K562 (cell line): ENCODE measurements around the gene SMAD3.

ENCODE experiments used
- CBX3 ChIP-seq, 2 experiments: IDR thresholded peaks; 1 replicate in 1 of 2; 2 replicates in 1 of 2; pipeline ENCODE4 v1.6.1; 2012; ENCODE audit warnings: inconsistent platforms in 2 of 2, low read length in 2 of 2, borderline replicate concordance in 1 of 2, control low read depth in 1 of 2
- EZH2 ChIP-seq: IDR thresholded peaks from 2 replicates; pipeline ENCODE4 v1.6.1; 2012; ENCODE audit warnings: low read depth, mild to moderate bottlenecking, inconsistent platforms, low read length, borderline replicate concordance
- FOXJ3 ChIP-seq: sonication (generic); formaldehyde crosslinking; IDR thresholded peaks from 2 replicates; pipeline ENCODE4 v1.4.0; 2020; ENCODE audit warnings: mild to moderate bottlenecking, missing genetic modification reagents
- HDAC2 ChIP-seq: fragments of 450-650 bp; IDR thresholded peaks from 2 replicates; pipeline ENCODE4 v1.6.1; 2016; ENCODE audit warnings: mild to moderate bottlenecking
- JUNB ChIP-seq: fragments of 450-650 bp; formaldehyde crosslinking; conservative IDR thresholded peaks from 2 replicates; pipeline ENCODE4 v1.4.0; 2020; ENCODE audit warnings: mild to moderate bottlenecking
- RBM14 ChIP-seq: fragments of 200-400 bp; formaldehyde crosslinking; IDR thresholded peaks from 2 replicates; pipeline ENCODE4 v1.6.1; 2018; ENCODE audit warnings: low read depth, mild to moderate bottlenecking, low read length, moderate library complexity, borderline replicate concordance; ENCODE audit not compliant: insufficient read depth
- RNF2 ChIP-seq: sonication (generic); IDR thresholded peaks from 2 replicates; pipeline ENCODE4 v1.6.1; 2016
- SMAD4 ChIP-seq: fragments of 250-450 bp; sonication (Bioruptor Pico); conservative IDR thresholded peaks from 2 replicates; pipeline ENCODE4 v1.8.0; 2021; ENCODE audit warnings: inconsistent platforms, mild to moderate bottlenecking, moderate library complexity
- TAL1 ChIP-seq: fragments of 450-650 bp; IDR thresholded peaks from 2 replicates; pipeline ENCODE4 v1.6.1; 2016; ENCODE audit warnings: mild to moderate bottlenecking
- TCF7L2 ChIP-seq: fragments of 150-350 bp; IDR thresholded peaks from 2 replicates; pipeline ENCODE4 v1.6.1; 2016; ENCODE audit warnings: low read depth, mild to moderate bottlenecking, low read length, moderate library complexity
- XRCC3 ChIP-seq: fragments of 450-650 bp; IDR thresholded peaks from 2 replicates; pipeline ENCODE4 v1.6.1; 2017; ENCODE audit warnings: mild to moderate bottlenecking, moderate library complexity
- ZNF274 ChIP-seq: IDR thresholded peaks from 2 replicates; pipeline ENCODE4 v1.6.1; 2011; ENCODE audit warnings: low read depth, mild to moderate bottlenecking, low read length, moderate library complexity, borderline replicate concordance
- ZNF384 ChIP-seq: IDR thresholded peaks from 2 replicates; pipeline ENCODE4 v1.6.1; 2012; ENCODE audit warnings: low read depth, low read length, improper control_type of control experiment
- TF ChIP-seq, protein P1 (sequence below), 3 experiments: IDR thresholded peaks in 2 of 3; conservative IDR thresholded peaks in 1 of 3; 2 replicates each; pipeline ENCODE4 v1.5.1; 2011 to 2012; ENCODE audit warnings: low read length in 3 of 3, mild to moderate bottlenecking in 3 of 3, control low read depth in 2 of 3, improper control_type of control experiment in 1 of 3, inconsistent platforms in 1 of 3, low read depth in 1 of 3, mixed read lengths in 1 of 3, moderate library complexity in 1 of 3; ENCODE audit not compliant: insufficient read depth in 2 of 3

GRCh38 chr15:67199391-67199790, 134.0 kb downstream of the SMAD3 start:
- TF ChIP-seq CBX3 (IDR thresholded peaks at IDR 0.05; ENCODE audit: borderline replicate concordance in 1 of 2, low read length in 2 of 2) (no peak), JUNB (no peak), HDAC2 (no peak), EZH2 (no peak), SMAD4 (CRISPR knock-in tag) (no peak), RNF2 (no peak), TCF7L2 (no peak), TAL1 (no peak), ZNF384 (no peak), XRCC3 (no peak), ZNF274 (no peak), FOXJ3 (CRISPR knock-in tag) (no peak), RBM14 (no peak)
- TF ChIP-seq, protein P1, sequence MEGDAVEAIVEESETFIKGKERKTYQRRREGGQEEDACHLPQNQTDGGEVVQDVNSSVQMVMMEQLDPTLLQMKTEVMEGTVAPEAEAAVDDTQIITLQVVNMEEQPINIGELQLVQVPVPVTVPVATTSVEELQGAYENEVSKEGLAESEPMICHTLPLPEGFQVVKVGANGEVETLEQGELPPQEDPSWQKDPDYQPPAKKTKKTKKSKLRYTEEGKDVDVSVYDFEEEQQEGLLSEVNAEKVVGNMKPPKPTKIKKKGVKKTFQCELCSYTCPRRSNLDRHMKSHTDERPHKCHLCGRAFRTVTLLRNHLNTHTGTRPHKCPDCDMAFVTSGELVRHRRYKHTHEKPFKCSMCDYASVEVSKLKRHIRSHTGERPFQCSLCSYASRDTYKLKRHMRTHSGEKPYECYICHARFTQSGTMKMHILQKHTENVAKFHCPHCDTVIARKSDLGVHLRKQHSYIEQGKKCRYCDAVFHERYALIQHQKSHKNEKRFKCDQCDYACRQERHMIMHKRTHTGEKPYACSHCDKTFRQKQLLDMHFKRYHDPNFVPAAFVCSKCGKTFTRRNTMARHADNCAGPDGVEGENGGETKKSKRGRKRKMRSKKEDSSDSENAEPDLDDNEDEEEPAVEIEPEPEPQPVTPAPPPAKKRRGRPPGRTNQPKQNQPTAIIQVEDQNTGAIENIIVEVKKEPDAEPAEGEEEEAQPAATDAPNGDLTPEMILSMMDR (IDR thresholded peaks at IDR 0.05 in 2 of 3, conservative IDR thresholded peaks at IDR 0.05 in 1 of 3; ENCODE audit: insufficient read depth in 2 of 3, low read depth in 1 of 3, low read length in 3 of 3) = no peak
